H9 (cell line): Measurements from ENCODE around the gene RAB6A. TPM values are rescaled to one million over a fixed set of nuclear protein-coding genes. Genes with fewer than 3 reads are reported as not detected.

ENCODE experiments used
- DNase-seq: peaks from one replicate; pipeline ENCODE4 v3.0.0-alpha.2; 2017
- H2AFZ ChIP-seq: one replicate; pipeline ENCODE4 v1.6.1; 2013; ENCODE audit warnings: mild to moderate bottlenecking, low read length, control low read depth, moderate library complexity
- H2AK5ac ChIP-seq: 2 replicates; pipeline ENCODE4 v1.6.1; 2013; ENCODE audit warnings: low read length, control low read depth, mixed read lengths; ENCODE audit not compliant: insufficient read length
- H2BK120ac ChIP-seq: one replicate; pipeline ENCODE4 v1.6.1; 2013; ENCODE audit warnings: low read depth, mild to moderate bottlenecking, low read length, control low read depth, inconsistent platforms; ENCODE audit not compliant: poor library complexity, severe bottlenecking
- H2BK12ac ChIP-seq: 2 replicates; pipeline ENCODE4 v1.6.1; 2013; ENCODE audit warnings: low read length, control low read depth, mixed read lengths, low read depth; ENCODE audit not compliant: insufficient read length
- H2BK15ac ChIP-seq: 2 replicates; pipeline ENCODE4 v1.6.1; 2013; ENCODE audit warnings: low read depth, low read length, control low read depth
- H2BK20ac ChIP-seq: one replicate; pipeline ENCODE4 v1.6.1; 2013; ENCODE audit warnings: low read depth, mild to moderate bottlenecking, low read length, control low read depth, inconsistent platforms; ENCODE audit not compliant: poor library complexity, severe bottlenecking
- H2BK5ac ChIP-seq: 2 replicates; pipeline ENCODE4 v1.6.1; 2013; ENCODE audit warnings: low read length, control low read depth, mixed read lengths; ENCODE audit not compliant: insufficient read length
- H3K14ac ChIP-seq: 2 replicates; pipeline ENCODE4 v1.6.1; 2013; ENCODE audit warnings: low read length, control low read depth; ENCODE audit not compliant: insufficient read depth
- H3K18ac ChIP-seq: 2 replicates; pipeline ENCODE4 v1.6.1; 2013; ENCODE audit warnings: low read depth, mild to moderate bottlenecking, mixed read lengths, low read length, control low read depth; ENCODE audit not compliant: insufficient read length
- H3K23ac ChIP-seq: 2 replicates; pipeline ENCODE4 v1.6.1; 2013; ENCODE audit warnings: low read length, control low read depth, mixed read lengths, low read depth; ENCODE audit not compliant: insufficient read length
- H3K23me2 ChIP-seq: 2 replicates; pipeline ENCODE4 v1.6.1; 2013; ENCODE audit warnings: low read depth, mild to moderate bottlenecking, mixed read lengths, low read length, control low read depth; ENCODE audit not compliant: insufficient read length, poor library complexity, severe bottlenecking
- H3K27ac ChIP-seq: 2 replicates; pipeline ENCODE4 v1.5.1; 2013; ENCODE audit warnings: low read length, control low read depth, mixed read lengths, low read depth; ENCODE audit not compliant: insufficient read length
- H3K27me3 ChIP-seq: 2 replicates; pipeline ENCODE4 v1.6.1; 2013; ENCODE audit warnings: low read length, control low read depth, inconsistent platforms; ENCODE audit not compliant: insufficient read depth
- H3K4ac ChIP-seq: 2 replicates; pipeline ENCODE4 v1.6.1; 2013; ENCODE audit warnings: low read depth, mild to moderate bottlenecking, control low read depth, inconsistent platforms, low read length, moderate library complexity
- H3K4me1 ChIP-seq: 2 replicates; pipeline ENCODE4 v1.6.1; 2013; ENCODE audit warnings: low read length, control low read depth, inconsistent platforms; ENCODE audit not compliant: insufficient read depth
- H3K4me2 ChIP-seq: 2 replicates; pipeline ENCODE4 v1.6.1; 2013; ENCODE audit warnings: low read length, control low read depth, mixed read lengths; ENCODE audit not compliant: insufficient read length, insufficient read depth
- H3K56ac ChIP-seq: 2 replicates; pipeline ENCODE4 v1.6.1; 2013; ENCODE audit warnings: low read depth, mild to moderate bottlenecking, mixed read lengths, low read length, control low read depth; ENCODE audit not compliant: insufficient read length
- H3K79me1 ChIP-seq: 2 replicates; pipeline ENCODE4 v1.6.1; 2013; ENCODE audit warnings: low read depth, mild to moderate bottlenecking, moderate library complexity, low read length, control low read depth, inconsistent platforms; ENCODE audit not compliant: insufficient read depth, poor library complexity, severe bottlenecking
- H3K79me2 ChIP-seq: 2 replicates; pipeline ENCODE4 v1.6.1; 2013; ENCODE audit warnings: low read length, control low read depth, inconsistent platforms; ENCODE audit not compliant: insufficient read depth
- H3K9ac ChIP-seq: 2 replicates; pipeline ENCODE4 v1.6.1; 2013; ENCODE audit warnings: low read length, control low read depth, mixed read lengths; ENCODE audit not compliant: insufficient read length; ENCODE audit errors: extremely low read depth
- H3K9me3 ChIP-seq: one replicate; pipeline ENCODE4 v1.6.1; 2013; ENCODE audit warnings: low read depth, low read length, inconsistent platforms; ENCODE audit not compliant: control insufficient read depth
- H3T11ph ChIP-seq: one replicate; pipeline ENCODE4 v1.6.1; 2013; ENCODE audit warnings: mild to moderate bottlenecking, low read length, control low read depth, inconsistent platforms
- H4K20me1 ChIP-seq: one replicate; pipeline ENCODE4 v1.6.1; 2013; ENCODE audit not compliant: control insufficient read depth, insufficient read length, insufficient read depth
- H4K5ac ChIP-seq: 2 replicates; pipeline ENCODE4 v1.6.1; 2013; ENCODE audit warnings: low read depth, mild to moderate bottlenecking, mixed read lengths, low read length, control low read depth; ENCODE audit not compliant: insufficient read length
- H4K8ac ChIP-seq: replicated peaks from 2 replicates; pipeline ENCODE4 v1.6.1; 2013; ENCODE audit warnings: low read length, control low read depth, mixed read lengths, low read depth; ENCODE audit not compliant: insufficient read length
- H4K91ac ChIP-seq: 2 replicates; pipeline ENCODE4 v1.6.1; 2013; ENCODE audit warnings: low read depth, mild to moderate bottlenecking, moderate library complexity, mixed read lengths, low read length, control low read depth; ENCODE audit not compliant: insufficient read length
- H3K27ac Mint-ChIP-seq, 3 experiments: 2 replicates in 2 of 3; 3 replicates in 1 of 3; pipeline ENCODE4 v1.8.0; 2020 to 2021; ENCODE audit warnings: mixed read lengths in 3 of 3, mild to moderate bottlenecking in 1 of 3, moderate library complexity in 1 of 3
- H3K27me3 Mint-ChIP-seq: 2 replicates; pipeline ENCODE4 v1.8.0; 2021; ENCODE audit warnings: low read depth, mild to moderate bottlenecking, moderate library complexity, mixed read lengths
- H3K36me3 Mint-ChIP-seq, 3 experiments: 2 replicates in 2 of 3; 3 replicates in 1 of 3; pipeline ENCODE4 v1.8.0; 2020 to 2021; ENCODE audit warnings: low read depth in 3 of 3, mixed read lengths in 3 of 3; ENCODE audit not compliant: insufficient read depth in 1 of 3
- H3K4me1 Mint-ChIP-seq, 2 experiments: 2 replicates each; pipeline ENCODE4 v1.8.0; 2020; ENCODE audit warnings: mixed read lengths in 2 of 2
- H3K4me3 Mint-ChIP-seq, 2 experiments: 2 replicates in 1 of 2; 3 replicates in 1 of 2; pipeline ENCODE4 v1.8.0; 2020 to 2021; ENCODE audit warnings: mild to moderate bottlenecking in 2 of 2, mixed read lengths in 2 of 2, moderate library complexity in 1 of 2
- H3K9me3 Mint-ChIP-seq, 2 experiments: 2 replicates in 1 of 2; 3 replicates in 1 of 2; pipeline ENCODE4 v1.8.0; 2020; ENCODE audit warnings: mild to moderate bottlenecking in 2 of 2, mixed read lengths in 2 of 2, moderate library complexity in 1 of 2
- WGBS: extraction: QIAGEN DNeasy Blood & Tissue Kit; methylation state at CpG from one replicate; pipeline ENCODE4 v1.1.7; 2013; ENCODE audit warnings: missing lambda C conversion rate, low lambda C conversion rate, mixed read lengths; ENCODE audit not compliant: insufficient read length; ENCODE audit errors: extremely low coverage; 5-methylcytosine and 5-hydroxymethylcytosine counted together
- total RNA-seq: library from RNA; stranded (reverse); gene quantifications from 2 replicates; pipeline ENCODE4 v1.2.1, GENCODE V29; 2021
- TF ChIP-seq, protein P1 (sequence below): fragments of 200-600 bp; sonication (generic); conservative IDR thresholded peaks from 3 replicates; pipeline ENCODE4 v1.8.0; 2021; ENCODE audit warnings: antibody characterized with exemption, mild to moderate bottlenecking

RAB6A gene
- total RNA-seq, 1 experiment from 2014 or later: 72.8 TPM

- Mint-ChIP-seq H3K27me3 (peaks cover 17% of the 10 kb centered on the region), H3K4me1 (peaks cover 7 to 15% of the 10 kb centered on the region in 2 experiments), H3K36me3 (no peaks in the 10 kb centered on the region; a peak in 1 of 7 replicates), H3K9me3 (no peaks in the 10 kb centered on the region), H3K4me3 (no peak overlapping the region), H3K27ac (no peak overlapping the region)
- no peak overlapping the region for H2BK120ac ChIP-seq
- no peak overlapping the region for H3K56ac ChIP-seq
- no peak overlapping the region for H3T11ph ChIP-seq
- no peak overlapping the region for H2AK5ac ChIP-seq
- H2BK12ac ChIP-seq: no peak overlapping the region
- no peak overlapping the region for H2AFZ ChIP-seq
- no peak overlapping the region for H3K4me2 ChIP-seq
- no peak for DNase-seq
- H3K23me2 ChIP-seq: peaks cover 2% of the 10 kb centered on the region
- no peak overlapping the region for H2BK15ac ChIP-seq
- no peaks in the 10 kb centered on the region for H3K9me3 ChIP-seq
- no peak overlapping the region for H3K4ac ChIP-seq
- H3K23ac ChIP-seq: no peak overlapping the region
- no peak overlapping the region for H2BK20ac ChIP-seq
- TF ChIP-seq, protein P1, sequence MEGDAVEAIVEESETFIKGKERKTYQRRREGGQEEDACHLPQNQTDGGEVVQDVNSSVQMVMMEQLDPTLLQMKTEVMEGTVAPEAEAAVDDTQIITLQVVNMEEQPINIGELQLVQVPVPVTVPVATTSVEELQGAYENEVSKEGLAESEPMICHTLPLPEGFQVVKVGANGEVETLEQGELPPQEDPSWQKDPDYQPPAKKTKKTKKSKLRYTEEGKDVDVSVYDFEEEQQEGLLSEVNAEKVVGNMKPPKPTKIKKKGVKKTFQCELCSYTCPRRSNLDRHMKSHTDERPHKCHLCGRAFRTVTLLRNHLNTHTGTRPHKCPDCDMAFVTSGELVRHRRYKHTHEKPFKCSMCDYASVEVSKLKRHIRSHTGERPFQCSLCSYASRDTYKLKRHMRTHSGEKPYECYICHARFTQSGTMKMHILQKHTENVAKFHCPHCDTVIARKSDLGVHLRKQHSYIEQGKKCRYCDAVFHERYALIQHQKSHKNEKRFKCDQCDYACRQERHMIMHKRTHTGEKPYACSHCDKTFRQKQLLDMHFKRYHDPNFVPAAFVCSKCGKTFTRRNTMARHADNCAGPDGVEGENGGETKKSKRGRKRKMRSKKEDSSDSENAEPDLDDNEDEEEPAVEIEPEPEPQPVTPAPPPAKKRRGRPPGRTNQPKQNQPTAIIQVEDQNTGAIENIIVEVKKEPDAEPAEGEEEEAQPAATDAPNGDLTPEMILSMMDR: no peak
- H3K27me3 ChIP-seq: no peaks in the 10 kb centered on the region; the same call in 1 of the 2 replicates
- no peak overlapping the region for H3K18ac ChIP-seq
- no peaks in the 10 kb centered on the region for H3K79me1 ChIP-seq
- no peak overlapping the region for H4K8ac ChIP-seq
- H3K27ac ChIP-seq: no peak overlapping the region
- H3K79me2 ChIP-seq: no peaks in the 10 kb centered on the region
- H4K5ac ChIP-seq: no peak overlapping the region
- H3K4me1 ChIP-seq: no peaks in the 10 kb centered on the region
- H4K20me1 ChIP-seq: no peaks in the 10 kb centered on the region
- WGBS: no CpG with 5 or more reads among the region's 2 CpGs
- H3K14ac ChIP-seq: no peak overlapping the region
- no peak overlapping the region for H3K9ac ChIP-seq
- H2BK5ac ChIP-seq: no peak overlapping the region
- H4K91ac ChIP-seq: no peak overlapping the region
Observed at GRCh38 chr11:73640592-73640991, 120.3 kb downstream of the RAB6A start.
